Neutrophil (primary cell): Measurements from ENCODE around the gene ING1.

Experiments
- H3K27ac ChIP-seq: fragments of 200-600 bp; sonication (generic); 2 replicates; pipeline ENCODE4 v1.5.1; 2016; ENCODE audit warnings: mild to moderate bottlenecking, moderate library complexity
- H3K27me3 ChIP-seq: fragments of 200-600 bp; sonication (generic); 2 replicates; pipeline ENCODE4 v1.6.0; 2016; ENCODE audit warnings: mild to moderate bottlenecking
- H3K36me3 ChIP-seq: fragments of 200-600 bp; sonication (generic); 2 replicates; pipeline ENCODE4 v1.5.1; 2017
- H3K4me1 ChIP-seq, 2 experiments: fragments of 200-600 bp in 1 of 2; sonication (generic) in 1 of 2; 1 replicate in 1 of 2; 2 replicates in 1 of 2; pipeline versions ENCODE4 v1.5.1 to v1.6.1; 2013 to 2016; ENCODE audit warnings: low read depth in 1 of 2, low read length in 1 of 2, mild to moderate bottlenecking in 1 of 2, moderate library complexity in 1 of 2; ENCODE audit not compliant: control insufficient read depth in 1 of 2, insufficient read depth in 1 of 2
- H3K4me3 ChIP-seq, 2 experiments: fragments of 200-600 bp in 1 of 2; sonication (generic) in 1 of 2; 1 replicate in 1 of 2; 2 replicates in 1 of 2; pipeline ENCODE4 v1.5.1; 2013 to 2016; ENCODE audit warnings: low read depth in 1 of 2, low read length in 1 of 2, mild to moderate bottlenecking in 1 of 2, moderate library complexity in 1 of 2
- H3K9me3 ChIP-seq: fragments of 200-600 bp; sonication (generic); 2 replicates; pipeline ENCODE4 v1.5.1; 2016
- CTCF ChIP-seq: fragments of 200-600 bp; sonication (generic); IDR thresholded peaks from 2 replicates; pipeline ENCODE4 v1.5.1; 2016; ENCODE audit warnings: antibody characterized with exemption

Gene ING1

DNA sequence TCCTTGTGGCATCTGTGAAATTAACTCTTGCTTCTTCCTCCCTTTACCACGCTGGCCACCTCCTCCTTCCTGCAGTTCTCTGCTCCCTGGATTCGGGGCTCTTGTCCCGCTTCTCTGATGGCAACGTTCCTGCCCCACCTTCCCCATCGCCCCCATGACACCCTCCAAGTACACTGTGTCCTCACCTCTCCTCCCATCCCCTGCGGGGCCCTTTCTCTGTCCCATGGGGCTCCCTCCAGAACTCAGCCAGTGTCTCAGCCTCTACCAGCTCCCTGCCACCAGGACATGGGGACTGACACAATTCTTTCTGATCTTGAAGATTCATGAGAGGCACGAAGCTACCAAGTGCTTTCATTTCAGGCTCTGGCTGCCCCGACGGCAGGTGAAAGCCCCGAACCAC lies 16.7 kb upstream of the ING1 start:
- H3K4me3 ChIP-seq = no peak overlapping the region
- no peaks in the 10 kb centered on the region for H3K9me3 ChIP-seq
- H3K36me3 ChIP-seq = no peaks in the 10 kb centered on the region
- H3K27me3 ChIP-seq = no peaks in the 10 kb centered on the region
- peaks cover 32 to 43% of the 10 kb centered on the region in 2 experiments for H3K4me1 ChIP-seq
- TF ChIP-seq CTCF = no peak
- peak overlapping the region; percentile 82 for H3K27ac ChIP-seq

GRCh38 chr13:110697842-110698241 lies 15.7 kb upstream of the ING1 start:
- H3K36me3 ChIP-seq = no peaks in the 10 kb centered on the region
- H3K4me3 ChIP-seq = peak overlapping the region in 1 of 2 experiments; percentile 5
- H3K27me3 ChIP-seq = no peaks in the 10 kb centered on the region
- H3K27ac ChIP-seq = peak overlapping the region; percentile 82
- peaks cover 40 to 54% of the 10 kb centered on the region in 2 experiments for H3K4me1 ChIP-seq
- no peaks in the 10 kb centered on the region for H3K9me3 ChIP-seq
- TF ChIP-seq CTCF = no peak

DNA sequence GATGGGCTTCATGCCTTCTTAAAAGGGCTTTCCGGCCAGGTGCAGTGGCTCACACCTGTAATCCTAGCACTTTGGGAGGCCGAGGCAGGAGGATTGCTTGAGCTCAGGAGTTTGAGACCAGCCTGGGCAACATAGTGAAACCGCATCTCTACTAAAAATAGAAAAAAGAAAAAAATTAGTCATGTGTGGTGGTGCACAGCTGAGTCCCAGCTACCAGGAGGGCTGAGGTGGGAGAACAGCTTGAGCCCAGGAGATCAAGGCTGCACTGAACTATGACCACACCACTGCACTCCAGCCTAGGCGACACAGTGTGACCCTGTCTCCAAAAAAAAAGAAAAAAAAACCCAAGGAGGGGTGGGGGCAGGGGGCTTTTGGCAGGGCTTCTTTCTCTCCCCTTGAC lies 14.8 kb upstream of the ING1 start:
- Histone ChIP-seq H3K36me3 (no peaks in the 10 kb centered on the region), H3K27ac (peak overlapping the region; percentile 82), H3K9me3 (no peaks in the 10 kb centered on the region), H3K4me1 (peaks cover 48 to 63% of the 10 kb centered on the region in 2 experiments), H3K4me3 (peak overlapping the region in 1 of 2 experiments; percentile 5), H3K27me3 (no peaks in the 10 kb centered on the region)
- TF ChIP-seq CTCF = no peak

DNA sequence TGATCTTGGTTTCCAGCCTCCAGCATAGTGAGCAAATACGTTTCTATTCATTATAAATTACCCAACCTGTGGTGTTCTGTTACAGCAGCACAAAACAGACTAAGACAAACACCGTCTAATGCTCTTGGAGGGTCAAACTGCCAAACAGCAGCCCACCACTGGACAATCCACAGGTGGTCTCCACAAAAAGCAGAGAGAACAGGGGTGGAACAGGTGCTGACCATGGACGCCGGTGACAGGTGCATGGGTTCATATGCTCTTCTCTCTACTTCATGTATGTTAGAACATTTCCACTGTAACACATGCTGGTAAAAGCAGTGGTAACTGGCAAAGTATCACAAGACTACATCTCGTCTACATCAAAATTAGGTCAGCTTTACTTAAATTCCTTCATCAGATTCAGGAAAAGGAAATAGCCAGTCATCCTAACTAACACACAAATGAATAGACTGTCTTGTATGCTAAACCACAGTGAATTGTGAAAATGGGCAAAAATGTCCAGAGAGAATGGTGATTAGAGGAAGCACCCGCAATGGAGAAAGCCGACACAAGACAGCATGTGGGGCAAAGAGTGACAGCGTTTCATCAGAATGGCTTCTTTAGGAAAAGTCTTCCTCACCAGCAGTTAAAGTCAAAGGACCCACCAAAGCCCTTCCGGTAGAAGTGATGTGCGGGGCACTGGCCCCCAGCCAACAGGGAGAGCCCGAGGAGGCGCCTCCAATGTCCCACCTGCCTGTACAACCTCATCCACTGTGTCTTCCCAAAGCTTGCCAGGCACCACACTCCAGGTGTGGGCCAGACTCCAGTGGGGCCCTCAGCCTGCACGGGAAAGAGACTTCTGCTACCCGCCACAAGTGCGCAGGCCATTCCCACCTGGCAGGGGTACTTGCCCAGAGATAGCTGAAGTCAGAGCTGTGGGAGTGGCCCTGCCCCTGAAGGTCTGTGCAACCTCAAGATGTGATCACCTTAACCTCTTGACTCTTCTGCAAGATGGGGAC lies 14.1 kb upstream of the ING1 start:
- no peak for TF ChIP-seq CTCF
- no peak overlapping the region for H3K4me3 ChIP-seq
- no peaks in the 10 kb centered on the region for H3K9me3 ChIP-seq
- peaks cover 56 to 70% of the 10 kb centered on the region in 2 experiments for H3K4me1 ChIP-seq
- no peaks in the 10 kb centered on the region for H3K27me3 ChIP-seq
- H3K27ac ChIP-seq = peak overlapping the region; percentile 82
- no peaks in the 10 kb centered on the region for H3K36me3 ChIP-seq

DNA sequence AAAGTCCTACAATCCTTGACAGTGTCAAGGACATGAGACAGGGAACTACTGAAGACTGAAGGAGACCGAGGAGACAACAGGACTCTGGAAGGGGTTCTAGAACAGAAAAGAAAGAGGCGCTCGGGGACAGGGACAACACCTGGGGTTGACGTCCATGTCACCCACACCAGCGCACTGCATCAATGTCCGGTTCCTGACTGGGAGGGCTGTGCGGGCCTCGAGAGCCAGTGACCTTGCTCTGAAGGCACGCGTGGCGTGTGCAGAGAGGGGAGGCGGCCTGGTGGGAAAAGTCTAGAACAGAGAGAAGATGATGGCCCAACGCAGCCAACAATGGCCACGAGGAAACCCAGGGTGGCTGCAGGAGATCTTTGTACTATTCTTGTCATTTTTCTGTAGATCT lies 13.3 kb upstream of the ING1 start:
- H3K4me1 ChIP-seq = peaks cover 63 to 78% of the 10 kb centered on the region in 2 experiments
- peak overlapping the region; percentile 82 for H3K27ac ChIP-seq
- H3K4me3 ChIP-seq = no peak overlapping the region
- H3K9me3 ChIP-seq = no peaks in the 10 kb centered on the region
- no peaks in the 10 kb centered on the region for H3K36me3 ChIP-seq
- no peaks in the 10 kb centered on the region for H3K27me3 ChIP-seq
- no peak for TF ChIP-seq CTCF
